ENCODE results near the gene PRDM16.

DNA sequence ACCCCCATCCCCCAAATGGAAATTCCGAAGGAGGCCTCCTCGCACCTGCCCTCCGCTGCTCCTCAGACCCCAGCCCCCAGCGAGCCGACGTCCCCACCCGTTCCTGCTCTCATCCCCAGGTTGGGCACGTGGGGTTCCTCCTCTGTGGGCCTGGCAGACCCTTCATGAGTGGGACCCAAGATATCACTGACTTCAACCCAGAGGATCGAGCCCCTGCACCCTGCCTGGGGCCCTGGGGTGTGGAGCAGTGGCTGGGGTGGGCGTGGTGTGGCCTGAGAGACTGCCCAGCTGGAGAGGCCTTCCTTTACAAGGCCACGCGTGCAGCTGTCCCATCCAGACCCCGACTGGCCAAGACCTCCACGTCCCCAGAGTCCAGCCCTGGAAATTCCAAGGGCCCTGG lies 367.9 kb downstream of the PRDM16 start:
- TF ChIP-seq, protein P1, sequence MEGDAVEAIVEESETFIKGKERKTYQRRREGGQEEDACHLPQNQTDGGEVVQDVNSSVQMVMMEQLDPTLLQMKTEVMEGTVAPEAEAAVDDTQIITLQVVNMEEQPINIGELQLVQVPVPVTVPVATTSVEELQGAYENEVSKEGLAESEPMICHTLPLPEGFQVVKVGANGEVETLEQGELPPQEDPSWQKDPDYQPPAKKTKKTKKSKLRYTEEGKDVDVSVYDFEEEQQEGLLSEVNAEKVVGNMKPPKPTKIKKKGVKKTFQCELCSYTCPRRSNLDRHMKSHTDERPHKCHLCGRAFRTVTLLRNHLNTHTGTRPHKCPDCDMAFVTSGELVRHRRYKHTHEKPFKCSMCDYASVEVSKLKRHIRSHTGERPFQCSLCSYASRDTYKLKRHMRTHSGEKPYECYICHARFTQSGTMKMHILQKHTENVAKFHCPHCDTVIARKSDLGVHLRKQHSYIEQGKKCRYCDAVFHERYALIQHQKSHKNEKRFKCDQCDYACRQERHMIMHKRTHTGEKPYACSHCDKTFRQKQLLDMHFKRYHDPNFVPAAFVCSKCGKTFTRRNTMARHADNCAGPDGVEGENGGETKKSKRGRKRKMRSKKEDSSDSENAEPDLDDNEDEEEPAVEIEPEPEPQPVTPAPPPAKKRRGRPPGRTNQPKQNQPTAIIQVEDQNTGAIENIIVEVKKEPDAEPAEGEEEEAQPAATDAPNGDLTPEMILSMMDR (IDR thresholded peaks at IDR 0.05): no peak
- no peak for TF ChIP-seq POLR2A (IDR thresholded peaks at IDR 0.05)

Data from uterus (tissue), 2 donors.